MM.1S (cell line): ENCODE data around the gene AGBL4.

ENCODE experiments used
- CTCF ChIP-seq: fragments of 300-600 bp; sonication (generic); IDR thresholded peaks from 2 replicates; pipeline ENCODE4 v1.5.1; 2016; ENCODE audit warnings: antibody characterized with exemption, low read length, mixed read lengths
- EZH2phosphoT487 ChIP-seq: fragments of 300-600 bp; sonication (generic); IDR thresholded peaks from 2 replicates; pipeline ENCODE4 v1.6.1; 2018; ENCODE audit warnings: antibody characterized with exemption, low read length

DNA sequence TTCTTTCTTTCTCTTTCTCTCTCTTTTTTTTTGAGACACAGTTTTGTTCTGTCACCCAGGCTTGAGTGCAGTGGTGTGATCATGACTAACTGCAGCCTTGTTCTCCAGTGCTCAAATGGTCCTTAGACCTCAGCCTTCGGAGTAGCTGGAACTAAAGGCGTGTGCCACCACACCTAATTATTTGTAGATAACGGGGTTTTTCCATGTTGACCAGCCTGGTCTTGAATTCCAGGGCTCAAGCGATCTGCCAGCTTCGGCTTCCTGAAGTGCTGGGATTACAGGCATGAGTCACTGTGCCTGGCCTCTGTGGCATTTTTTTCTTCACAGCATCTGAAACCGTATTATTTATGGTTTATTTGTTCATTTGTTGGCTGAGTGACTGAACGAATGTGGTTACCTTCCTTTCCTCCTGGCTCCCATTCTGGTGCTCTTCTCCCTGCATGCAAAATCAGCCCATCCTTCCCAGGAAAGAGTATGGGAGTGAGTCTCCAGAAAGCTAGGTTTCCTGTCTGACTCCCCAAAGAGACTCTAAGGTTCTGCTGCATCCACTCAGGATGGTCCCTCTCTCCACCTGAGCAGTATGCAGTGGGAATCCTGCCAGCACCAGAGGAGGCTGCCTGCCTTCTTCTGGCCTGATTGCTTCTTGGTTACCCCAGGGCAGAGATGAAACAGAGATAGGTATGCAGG, 1092.1 kb downstream of the AGBL4 start:
- no peak for TF ChIP-seq EZH2phosphoT487
- no peak for TF ChIP-seq CTCF
